ENCODE measurements around the gene TSPAN4. TPM values are rescaled to one million over a fixed set of nuclear protein-coding genes. Genes with fewer than 3 reads are reported as not detected.

The TSPAN4 gene
- total RNA-seq, 1 experiment from 2014 or later, result 43.6 TPM

- no peaks in the 10 kb centered on the region for H3K9me3 ChIP-seq (ENCODE audit: insufficient read depth, low read depth)
- peaks cover 11% of the 10 kb centered on the region for H3K4me1 ChIP-seq (replicated peaks; ENCODE audit: insufficient read depth)
- TF ChIP-seq CTCF (conservative IDR thresholded peaks at IDR 0.05), result no peak
- TF ChIP-seq EZH2 (IDR thresholded peaks at IDR 0.05; ENCODE audit: low read depth), result no peak
- BruUV-seq (replicated peaks), result no TSS peak
- no peaks in the 10 kb centered on the region for H3K27me3 ChIP-seq (ENCODE audit: insufficient read depth, low read depth)
- no peak for DNase-seq
- peak overlapping the region; percentile 83 for H3K4me2 ChIP-seq
- no peak overlapping the region for H3K27ac ChIP-seq
- CTCF ChIA-PET, result interaction anchor here (0.6 kb wide), 2 partner anchors 12 to 717 kb away, joined by 3 to 4 read pairs; no protein-coding TSS in a partner anchor
- no peaks in the 10 kb centered on the region for H3K9me2 ChIP-seq (ENCODE audit: insufficient read depth)
- POLR2A ChIA-PET (ENCODE audit: unreplicated experiment), result interaction anchor here (1.0 kb wide), 1 partner anchor 131 kb away, joined by 6 read pairs; no protein-coding TSS in a partner anchor
- intact Hi-C loops (cut with micrococcal nuclease; ENCODE audit: unreplicated experiment), result loop anchor here (5.0 kb wide), 1 partner anchor 132 kb away; no protein-coding TSS in a partner anchor
- H3F3A ChIP-seq (ENCODE audit: insufficient read depth, low read depth), result no peaks in the 10 kb centered on the region; the same call in 1 of the 2 replicates
- no peaks in the 10 kb centered on the region for H4K20me1 ChIP-seq (ENCODE audit: insufficient read depth)
- H3K36me3 ChIP-seq (ENCODE audit: low read depth), result no peaks in the 10 kb centered on the region
- peak overlapping the region; percentile 78 for H3K4me3 ChIP-seq
- H2AFZ ChIP-seq, result peak overlapping the region; percentile 86
- H3K79me2 ChIP-seq (ENCODE audit: low read depth), result peaks cover 23% of the 10 kb centered on the region
Measured at GRCh38 chr11:910044-910588, 67.5 kb downstream of the TSPAN4 start.

- DNase-seq, result peak; percentile 66 to 88
- peaks cover 11% of the 10 kb centered on the region for H3K4me1 ChIP-seq (replicated peaks; ENCODE audit: insufficient read depth)
- TF ChIP-seq CTCF (conservative IDR thresholded peaks at IDR 0.05) (no peak), EZH2 (IDR thresholded peaks at IDR 0.05; ENCODE audit: low read depth) (no peak)
- H3K36me3 ChIP-seq (ENCODE audit: low read depth), result no peaks in the 10 kb centered on the region
- no peaks in the 10 kb centered on the region for H4K20me1 ChIP-seq (ENCODE audit: insufficient read depth)
- BruUV-seq (replicated peaks), result no TSS peak
- CTCF ChIA-PET, result interaction anchor here (0.6 kb wide), 1 partner anchor 135 kb away, joined by 3 read pairs; no protein-coding TSS in a partner anchor
- H3F3A ChIP-seq (ENCODE audit: insufficient read depth, low read depth), result no peaks in the 10 kb centered on the region; the same call in 1 of the 2 replicates
- H3K27ac ChIP-seq, result peak within 1 kb of the TSS; percentile 68
- H2AFZ ChIP-seq, result peak within 1 kb of the TSS; percentile 86
- peak within 1 kb of the TSS; percentile 92 for H3K4me2 ChIP-seq
- H3K9me2 ChIP-seq (ENCODE audit: insufficient read depth), result no peaks in the 10 kb centered on the region
- peaks cover 23% of the 10 kb centered on the region for H3K79me2 ChIP-seq (ENCODE audit: low read depth)
- H3K4me3 ChIP-seq, result peak within 1 kb of the TSS; percentile 78
- H3K27me3 ChIP-seq (ENCODE audit: insufficient read depth, low read depth), result no peaks in the 10 kb centered on the region
- intact Hi-C loops (cut with micrococcal nuclease; ENCODE audit: unreplicated experiment), result loop anchor here (5.0 kb wide), 1 partner anchor 132 kb away; no protein-coding TSS in a partner anchor
- no peaks in the 10 kb centered on the region for H3K9me3 ChIP-seq (ENCODE audit: insufficient read depth, low read depth)
- POLR2A ChIA-PET (ENCODE audit: unreplicated experiment), result interaction anchor here (1.0 kb wide), 1 partner anchor 130 kb away, joined by 6 read pairs; no protein-coding TSS in a partner anchor
Measured at GRCh38 chr11:910589-911030, 68.0 kb downstream of the TSPAN4 start, which contains the start of gene CHID1. CHID1 (minus strand) TSS chr11:910810; CDS start chr11:904816, 5,994 bp downstream.

- Histone ChIP-seq H3K4me2 (peak overlapping the region; percentile 92), H3K9me3 (ENCODE audit: insufficient read depth, low read depth) (no peaks in the 10 kb centered on the region), H3K9me2 (ENCODE audit: insufficient read depth) (no peaks in the 10 kb centered on the region), H4K20me1 (ENCODE audit: insufficient read depth) (no peaks in the 10 kb centered on the region), H3K4me1 (replicated peaks; ENCODE audit: insufficient read depth) (peaks cover 11% of the 10 kb centered on the region), H3F3A (ENCODE audit: insufficient read depth, low read depth) (no peaks in the 10 kb centered on the region; the same call in 1 of the 2 replicates), H3K79me2 (ENCODE audit: low read depth) (peaks cover 23% of the 10 kb centered on the region), H3K27ac (peak overlapping the region; percentile 68), H3K4me3 (peak overlapping the region; percentile 66), H3K27me3 (ENCODE audit: insufficient read depth, low read depth) (no peaks in the 10 kb centered on the region), H3K36me3 (ENCODE audit: low read depth) (no peaks in the 10 kb centered on the region), H2AFZ (peak overlapping the region; percentile 81)
- intact Hi-C loops (cut with micrococcal nuclease; ENCODE audit: unreplicated experiment), result loop anchor here (5.0 kb wide), 1 partner anchor 131 kb away; no protein-coding TSS in a partner anchor
- ChIA-PET CTCF (interaction anchor here (0.6 kb wide), 1 partner anchor 135 kb away, joined by 3 read pairs; no protein-coding TSS in a partner anchor), POLR2A (ENCODE audit: unreplicated experiment) (interaction anchor here (0.6 to 1.0 kb wide), 2 partner anchors 129 to 504 kb away, joined by 6 read pairs; no protein-coding TSS in a partner anchor)
- TF ChIP-seq EZH2 (IDR thresholded peaks at IDR 0.05; ENCODE audit: low read depth), result no peak
- no peak for TF ChIP-seq CTCF (conservative IDR thresholded peaks at IDR 0.05)
- BruUV-seq (replicated peaks), result TSS peak; percentile 80
- peak; percentile 41 to 61 for DNase-seq
Measured at GRCh38 chr11:911031-911889, 68.6 kb downstream of the TSPAN4 start.

Data from PC-9 (cell line).